Femur (tissue), 1 donor: ENCODE results near the gene ITPK1.

Experiments used
- DNase-seq: peaks from one replicate; pipeline ENCODE4 v3.0.0-alpha.2; 2017

Gene ITPK1

GRCh38 chr14:93057586-93058280, 58.0 kb downstream of the ITPK1 start:
- no peak for DNase-seq

- DNase-seq, result no peak
Measured at GRCh38 chr14:93056840-93057585, 58.7 kb downstream of the ITPK1 start.

GRCh38 chr14:93056166-93056839, 59.4 kb downstream of the ITPK1 start:
- DNase-seq, result no peak

- DNase-seq, result no peak
Measured at GRCh38 chr14:93055651-93056115, 60.0 kb downstream of the ITPK1 start.

GRCh38 chr14:93054876-93055275, 60.8 kb downstream of the ITPK1 start:
- DNase-seq, result no peak

- no peak for DNase-seq
Measured at GRCh38 chr14:93054006-93054405, 61.7 kb downstream of the ITPK1 start.

- DNase-seq, result no peak
Measured at GRCh38 chr14:93051600-93052546, 63.9 kb downstream of the ITPK1 start.

GRCh38 chr14:93050761-93051160, 65.0 kb downstream of the ITPK1 start:
- DNase-seq, result no peak

- no peak for DNase-seq
Measured at GRCh38 chr14:93049867-93050331, 65.8 kb downstream of the ITPK1 start.

- no peak for DNase-seq
Measured at GRCh38 chr14:93049315-93049714, 66.4 kb downstream of the ITPK1 start.

GRCh38 chr14:93048843-93049242, 66.9 kb downstream of the ITPK1 start:
- DNase-seq, result no peak

- no peak for DNase-seq
Measured at GRCh38 chr14:93047661-93048060, 68.1 kb downstream of the ITPK1 start.

- no peak for DNase-seq
Measured at GRCh38 chr14:93047157-93047556, 68.6 kb downstream of the ITPK1 start.

- no peak for DNase-seq
Measured at GRCh38 chr14:93046705-93047050, 69.0 kb downstream of the ITPK1 start.

GRCh38 chr14:93045965-93046704, 69.6 kb downstream of the ITPK1 start:
- no peak for DNase-seq

- no peak for DNase-seq
Measured at GRCh38 chr14:93045211-93045674, 70.5 kb downstream of the ITPK1 start.

- DNase-seq, result no peak
Measured at GRCh38 chr14:93044556-93044955, 71.2 kb downstream of the ITPK1 start.

- no peak for DNase-seq
Measured at GRCh38 chr14:93044121-93044520, 71.6 kb downstream of the ITPK1 start.

- DNase-seq, result no peak
Measured at GRCh38 chr14:93042968-93043940, 72.5 kb downstream of the ITPK1 start.

- no peak for DNase-seq
Measured at GRCh38 chr14:93041830-93042229, 73.9 kb downstream of the ITPK1 start.
